ENCODE measurements around the gene GFPT1.

GFPT1 gene

GRCh38 chr2:69287544-69287943 is 99.5 kb downstream of the GFPT1 start:
- FAIRE-seq: no peak

- FAIRE-seq: no peak
Measured at GRCh38 chr2:69285379-69285894, 101.6 kb downstream of the GFPT1 start.

GRCh38 chr2:69280796-69281412 is 106.1 kb downstream of the GFPT1 start:
- FAIRE-seq: no peak

- FAIRE-seq: no peak
Measured at GRCh38 chr2:69279931-69280681, 106.9 kb downstream of the GFPT1 start.

- no peak for FAIRE-seq
Measured at GRCh38 chr2:69279211-69279610, 107.8 kb downstream of the GFPT1 start.

- FAIRE-seq: no peak
Measured at GRCh38 chr2:69278366-69278765, 108.7 kb downstream of the GFPT1 start.

- no peak for FAIRE-seq
Measured at GRCh38 chr2:69275490-69275889, 111.5 kb downstream of the GFPT1 start.

GRCh38 chr2:69272803-69273471 is 114.1 kb downstream of the GFPT1 start:
- no peak for FAIRE-seq

GRCh38 chr2:69271831-69272257 is 115.2 kb downstream of the GFPT1 start:
- FAIRE-seq: no peak
